ENCODE measurements around the gene ICOSLG.
"Not testable (repeated sequence)": the region's sequence is repeated elsewhere in the genome, so short reads cannot be mapped to it uniquely, and the experiment has no call there.

Gene ICOSLG

GRCh38 chr21:44220674-44221073, 20.1 kb downstream of the ICOSLG start:
- DNase-seq = not testable (repeated sequence)

GRCh38 chr21:44218461-44218860, 22.3 kb downstream of the ICOSLG start:
- DNase-seq = not testable (repeated sequence)

GRCh38 chr21:44211978-44212377, 28.8 kb downstream of the ICOSLG start:
- DNase-seq = not testable (repeated sequence)

- not testable (repeated sequence) for DNase-seq
Observed at GRCh38 chr21:44211574-44211973, 29.2 kb downstream of the ICOSLG start.

- DNase-seq = not testable (repeated sequence)
Observed at GRCh38 chr21:44207860-44208646, 32.7 kb downstream of the ICOSLG start.

GRCh38 chr21:44206698-44207676, 33.8 kb downstream of the ICOSLG start:
- not testable (repeated sequence) for DNase-seq

- not testable (repeated sequence) for DNase-seq
Observed at GRCh38 chr21:44206187-44206586, 34.6 kb downstream of the ICOSLG start.

GRCh38 chr21:44202590-44203299, 38.0 kb downstream of the ICOSLG start:
- DNase-seq = not testable (repeated sequence)

GRCh38 chr21:44199997-44200396, 40.7 kb downstream of the ICOSLG start:
- DNase-seq = not testable (repeated sequence)

GRCh38 chr21:44199448-44199847, 41.3 kb downstream of the ICOSLG start:
- no peak for DNase-seq

- not testable (repeated sequence) for DNase-seq
Observed at GRCh38 chr21:44197156-44197516, 43.6 kb downstream of the ICOSLG start.

GRCh38 chr21:44196212-44197155, 44.3 kb downstream of the ICOSLG start:
- DNase-seq = peak; percentile 61 to 71

GRCh38 chr21:44194888-44195287, 45.9 kb downstream of the ICOSLG start:
- DNase-seq = not testable (repeated sequence)

GRCh38 chr21:44194451-44194850, 46.3 kb downstream of the ICOSLG start:
- DNase-seq = not testable (repeated sequence)

GRCh38 chr21:44193108-44193507, 47.6 kb downstream of the ICOSLG start:
- not testable (repeated sequence) for DNase-seq

GRCh38 chr21:44190349-44191271, 50.1 kb downstream of the ICOSLG start:
- DNase-seq = not testable (repeated sequence)

- not testable (repeated sequence) for DNase-seq
Observed at GRCh38 chr21:44184862-44185261, 55.9 kb downstream of the ICOSLG start.

GRCh38 chr21:44182202-44182601, 58.5 kb downstream of the ICOSLG start:
- DNase-seq = not testable (repeated sequence)

- not testable (repeated sequence) for DNase-seq
Observed at GRCh38 chr21:44181506-44181905, 59.2 kb downstream of the ICOSLG start.

GRCh38 chr21:44176127-44176526, 64.6 kb downstream of the ICOSLG start:
- not testable (repeated sequence) for DNase-seq

All from activated CD4-positive, alpha-beta T cell treated with anti-CD3 and anti-CD28 coated beads, Interleukin-2, amount 50 U/mL, for 48 hours (primary cell).